Fibroblast of mammary gland (primary cell): ENCODE results near the gene L3HYPDH.

Experiments
- DNase-seq: peaks from one replicate; pipeline ENCODE4 v3.0.0-alpha.2; 2010; ENCODE audit warnings: low read depth
- H3K4me3 ChIP-seq: 2 replicates; pipeline ENCODE4 v1.5.1; 2011; ENCODE audit warnings: low read depth, mild to moderate bottlenecking, low read length, moderate library complexity; ENCODE audit not compliant: control insufficient read depth
- CTCF ChIP-seq: conservative IDR thresholded peaks from 2 replicates; pipeline ENCODE4 v1.5.1; 2011; ENCODE audit warnings: low read depth, low read length, inconsistent platforms; ENCODE audit not compliant: control insufficient read depth, insufficient read depth

Gene L3HYPDH

GRCh38 chr14:59510966-59511365, 26.8 kb upstream of the L3HYPDH start:
- no peak overlapping the region for H3K4me3 ChIP-seq
- no peak for TF ChIP-seq CTCF
- DNase-seq: no peak

- no peak for TF ChIP-seq CTCF
Observed at GRCh38 chr14:59510001-59510400, 25.8 kb upstream of the L3HYPDH start.

GRCh38 chr14:59509101-59509500, 24.9 kb upstream of the L3HYPDH start:
- TF ChIP-seq CTCF: no peak
- H3K4me3 ChIP-seq: no peak overlapping the region
- no peak for DNase-seq

More at GRCh38 chr14:59510001-59510400, 25.8 kb upstream of the L3HYPDH start:
- no peak for DNase-seq
- no peak overlapping the region for H3K4me3 ChIP-seq

GRCh38 chr14:59507752-59508103, 23.5 kb upstream of the L3HYPDH start:
- DNase-seq: no peak
- H3K4me3 ChIP-seq: no peak overlapping the region
- no peak for TF ChIP-seq CTCF

- peak; percentile 49 for DNase-seq
- TF ChIP-seq CTCF: peak; percentile 98
- H3K4me3 ChIP-seq: no peak overlapping the region
Observed at GRCh38 chr14:59507063-59507751, 23.0 kb upstream of the L3HYPDH start.

GRCh38 chr14:59503256-59503655, 19.0 kb upstream of the L3HYPDH start:
- TF ChIP-seq CTCF: no peak
- DNase-seq: no peak
- no peak overlapping the region for H3K4me3 ChIP-seq

- no peak overlapping the region for H3K4me3 ChIP-seq
- DNase-seq: no peak
- TF ChIP-seq CTCF: no peak
Observed at GRCh38 chr14:59500732-59501131, 16.5 kb upstream of the L3HYPDH start.
